Epithelial cell of proximal tubule (primary cell): ENCODE data around the gene RAD51B. TPM values are rescaled to one million over a fixed set of nuclear protein-coding genes. Genes with fewer than 3 reads are reported as not detected.
"Not testable (repeated sequence)": the region's sequence is repeated elsewhere in the genome, so short reads cannot be mapped to it uniquely, and the experiment has no call there.

Experiments
- DNase-seq: peaks from one replicate; pipeline ENCODE4 v3.0.0-alpha.2; 2011; ENCODE audit warnings: low read depth
- H3K4me3 ChIP-seq: 2 replicates; pipeline ENCODE4 v1.5.1; 2011; ENCODE audit warnings: low read depth, mild to moderate bottlenecking, low read length
- total RNA-seq: library from RNA; depleted of rRNA; stranded (reverse); fragments of >200 nt; gene quantifications from 2 replicates; pipeline ENCODE4 v1.2.3, GENCODE V29; 2015
- TF ChIP-seq, protein P1 (sequence below): conservative IDR thresholded peaks from 2 replicates; pipeline ENCODE4 v1.5.1; 2012; ENCODE audit warnings: low read depth, mild to moderate bottlenecking, low read length

RAD51B gene
- total RNA-seq, 1 donor from 2014 or later, result 6.3 TPM

GRCh38 chr14:68216079-68216478, 396.5 kb downstream of the RAD51B start:
- H3K4me3 ChIP-seq, result no peak overlapping the region
- TF ChIP-seq, protein P1, sequence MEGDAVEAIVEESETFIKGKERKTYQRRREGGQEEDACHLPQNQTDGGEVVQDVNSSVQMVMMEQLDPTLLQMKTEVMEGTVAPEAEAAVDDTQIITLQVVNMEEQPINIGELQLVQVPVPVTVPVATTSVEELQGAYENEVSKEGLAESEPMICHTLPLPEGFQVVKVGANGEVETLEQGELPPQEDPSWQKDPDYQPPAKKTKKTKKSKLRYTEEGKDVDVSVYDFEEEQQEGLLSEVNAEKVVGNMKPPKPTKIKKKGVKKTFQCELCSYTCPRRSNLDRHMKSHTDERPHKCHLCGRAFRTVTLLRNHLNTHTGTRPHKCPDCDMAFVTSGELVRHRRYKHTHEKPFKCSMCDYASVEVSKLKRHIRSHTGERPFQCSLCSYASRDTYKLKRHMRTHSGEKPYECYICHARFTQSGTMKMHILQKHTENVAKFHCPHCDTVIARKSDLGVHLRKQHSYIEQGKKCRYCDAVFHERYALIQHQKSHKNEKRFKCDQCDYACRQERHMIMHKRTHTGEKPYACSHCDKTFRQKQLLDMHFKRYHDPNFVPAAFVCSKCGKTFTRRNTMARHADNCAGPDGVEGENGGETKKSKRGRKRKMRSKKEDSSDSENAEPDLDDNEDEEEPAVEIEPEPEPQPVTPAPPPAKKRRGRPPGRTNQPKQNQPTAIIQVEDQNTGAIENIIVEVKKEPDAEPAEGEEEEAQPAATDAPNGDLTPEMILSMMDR, result no peak

DNA sequence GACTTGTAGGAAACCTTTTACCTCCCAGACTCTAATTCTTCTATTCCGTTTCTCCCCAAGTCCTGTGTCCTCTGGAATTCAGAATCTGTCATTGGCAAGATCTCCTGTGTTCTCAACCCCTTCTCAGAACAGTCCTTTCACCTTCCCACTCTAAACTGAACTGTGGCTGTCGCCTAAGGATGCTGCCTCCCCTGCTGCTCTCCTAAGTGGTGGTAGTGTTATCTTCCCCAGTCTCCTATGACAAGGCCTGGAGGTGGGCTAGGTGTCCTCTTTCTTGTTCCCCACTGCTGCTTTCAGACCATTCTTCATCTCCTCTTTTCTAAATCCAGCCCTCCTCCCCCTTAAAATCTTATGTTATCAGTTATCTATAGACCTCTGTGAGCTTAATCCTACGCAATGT, 397.4 kb downstream of the RAD51B start:
- no peak overlapping the region for H3K4me3 ChIP-seq
- DNase-seq, result no peak
- TF ChIP-seq, protein P1, result no peak

More at GRCh38 chr14:68216079-68216478, 396.5 kb downstream of the RAD51B start:
- DNase-seq, result no peak

DNA sequence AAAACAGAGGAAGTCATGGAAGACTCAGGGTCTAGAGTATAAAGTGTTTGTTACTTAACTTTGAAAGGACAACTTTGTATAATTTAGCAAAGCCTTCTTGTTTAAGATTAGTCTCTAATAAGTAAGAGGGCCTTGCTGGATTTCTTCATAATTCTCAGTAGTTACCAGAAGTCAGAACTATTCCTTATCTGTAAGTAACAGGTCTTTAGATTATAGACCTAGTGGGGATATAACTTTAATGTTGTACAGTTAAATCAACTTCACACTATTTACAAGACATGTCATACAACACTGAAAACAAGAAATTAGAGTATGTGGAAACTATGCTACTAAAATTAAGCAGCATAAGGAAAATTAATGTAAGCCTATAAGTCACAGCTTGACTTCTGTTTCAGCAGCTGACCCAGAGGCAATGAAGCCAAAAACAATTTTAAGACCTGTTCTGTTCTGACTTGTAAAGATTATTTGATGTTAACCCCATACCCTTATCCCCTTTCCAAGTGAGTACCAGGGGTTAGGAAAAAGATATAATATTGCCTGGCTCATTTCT, 398.3 kb downstream of the RAD51B start:
- no peak for DNase-seq
- TF ChIP-seq, protein P1, result no peak
- no peak overlapping the region for H3K4me3 ChIP-seq

GRCh38 chr14:68219407-68219806, 399.8 kb downstream of the RAD51B start:
- no peak for DNase-seq
- TF ChIP-seq, protein P1, result no peak
- no peak overlapping the region for H3K4me3 ChIP-seq

DNA sequence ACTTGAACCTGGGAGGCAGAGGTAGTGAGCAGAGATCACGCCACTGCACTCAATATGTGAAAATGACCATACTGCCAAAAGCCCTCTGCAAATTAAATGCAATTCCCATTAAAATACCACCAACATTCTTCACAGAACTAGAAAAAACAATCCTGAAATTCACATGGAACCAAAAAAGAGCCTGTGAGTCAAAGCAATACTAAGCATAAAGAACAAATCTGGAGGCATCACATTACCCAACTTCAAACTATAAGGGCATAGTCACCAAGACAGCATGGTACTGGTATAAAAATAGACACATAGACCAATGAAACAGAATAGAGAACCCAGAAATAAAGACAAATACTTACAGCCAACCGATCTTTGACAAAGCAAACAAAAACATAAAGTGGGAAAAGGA, 401.5 kb downstream of the RAD51B start:
- not testable (repeated sequence) for H3K4me3 ChIP-seq, DNase-seq

DNA sequence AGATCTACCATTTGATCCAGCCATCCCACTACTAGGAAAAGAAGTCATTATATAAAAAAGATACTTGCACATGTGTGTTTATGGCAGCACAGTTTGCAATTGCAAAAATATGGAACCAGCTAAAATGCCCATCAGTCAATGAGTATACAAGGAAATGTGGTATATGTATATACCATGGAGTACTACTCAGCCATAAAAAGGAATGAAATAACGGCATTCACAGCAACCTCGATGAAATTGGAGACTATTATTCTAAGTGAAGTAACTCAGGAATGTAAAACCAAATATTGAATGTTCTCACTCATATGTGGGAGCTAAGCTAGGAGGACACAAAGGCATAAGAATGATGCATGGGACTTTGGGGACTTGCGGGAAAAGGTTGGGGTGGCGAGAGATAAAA, 402.6 kb downstream of the RAD51B start:
- no peak for DNase-seq
- TF ChIP-seq, protein P1, result no peak
- no peak overlapping the region for H3K4me3 ChIP-seq

DNA sequence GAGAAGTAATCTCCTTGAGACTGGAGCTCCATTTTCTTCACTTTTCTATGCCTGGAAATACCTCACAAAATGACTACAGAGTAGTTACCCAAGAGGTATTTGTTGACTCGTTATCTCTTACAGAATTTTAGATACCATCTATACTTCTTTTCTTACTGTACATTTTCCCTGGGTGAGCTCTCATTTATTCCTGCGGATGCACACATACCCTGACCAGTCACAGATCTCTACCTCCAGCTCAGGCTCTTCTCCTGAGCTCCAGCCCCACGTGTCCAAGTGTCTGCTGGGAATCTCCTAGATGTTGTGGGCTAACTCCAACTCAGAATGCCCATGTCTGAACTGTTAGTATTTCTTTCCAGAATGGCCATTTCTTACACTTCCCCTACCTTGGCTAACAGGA, 403.1 kb downstream of the RAD51B start:
- H3K4me3 ChIP-seq, result no peak overlapping the region
- TF ChIP-seq, protein P1, result no peak
- no peak for DNase-seq
